Subcutaneous adipose tissue (tissue), 4 donors: ENCODE data around the gene KRTAP10-5. TPM values are rescaled to one million over a fixed set of nuclear protein-coding genes. Genes with fewer than 3 reads are reported as not detected.

Source experiments
- total RNA-seq, 4 donors: library from RNA; depleted of rRNA; stranded (reverse); fragments of >200 nt; gene quantifications; one replicate each; pipeline ENCODE4 v1.1.0, GENCODE V29; 2016
- TF ChIP-seq, protein P1 (sequence below): fragments of 450-650 bp; IDR thresholded peaks from one replicate; pipeline ENCODE4 v1.5.1; 2016; ENCODE audit warnings: low read depth, mild to moderate bottlenecking, control low read depth, antibody characterized with exemption, moderate library complexity

The KRTAP10-5 gene
- total RNA-seq, 4 donors from 2014 or later: not detected

DNA sequence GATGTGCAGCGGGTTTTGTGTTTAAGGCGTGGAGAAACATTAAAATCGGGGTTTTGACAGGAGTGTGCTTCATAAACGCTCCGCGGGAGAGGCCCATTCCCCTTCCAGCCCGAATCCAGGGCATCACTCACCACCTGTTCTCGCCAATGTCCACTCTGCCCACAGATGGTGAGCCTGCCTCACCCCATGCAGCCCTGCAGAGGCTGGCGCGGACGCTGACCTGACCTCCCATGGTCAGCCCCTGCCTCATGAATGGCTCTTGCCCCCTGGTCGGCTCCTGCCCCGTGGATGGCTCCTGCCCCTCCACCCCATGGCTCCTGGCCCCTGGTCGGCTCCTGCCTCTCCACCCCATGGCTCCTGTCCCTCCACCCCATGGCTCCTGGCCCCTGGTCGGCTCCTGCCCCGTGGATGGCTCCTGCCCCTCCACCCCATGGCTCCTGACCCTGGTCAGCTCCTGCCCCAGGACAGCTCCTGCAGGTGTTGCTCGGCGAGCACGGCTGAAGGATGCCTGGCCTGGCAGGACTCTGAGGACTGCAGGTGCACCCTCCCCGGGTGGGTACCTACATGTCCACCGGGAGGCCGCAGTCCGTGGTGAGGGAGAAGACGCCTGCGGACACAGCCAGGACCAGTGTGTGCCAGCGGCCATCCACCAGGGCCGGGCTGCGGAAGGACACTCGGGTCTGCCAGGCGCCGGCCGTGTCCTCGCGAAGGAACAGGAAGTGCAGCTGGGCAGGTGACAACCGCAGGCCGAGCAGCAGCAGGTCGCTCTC is 47.1 kb downstream of the KRTAP10-5 start:
- TF ChIP-seq, protein P1, sequence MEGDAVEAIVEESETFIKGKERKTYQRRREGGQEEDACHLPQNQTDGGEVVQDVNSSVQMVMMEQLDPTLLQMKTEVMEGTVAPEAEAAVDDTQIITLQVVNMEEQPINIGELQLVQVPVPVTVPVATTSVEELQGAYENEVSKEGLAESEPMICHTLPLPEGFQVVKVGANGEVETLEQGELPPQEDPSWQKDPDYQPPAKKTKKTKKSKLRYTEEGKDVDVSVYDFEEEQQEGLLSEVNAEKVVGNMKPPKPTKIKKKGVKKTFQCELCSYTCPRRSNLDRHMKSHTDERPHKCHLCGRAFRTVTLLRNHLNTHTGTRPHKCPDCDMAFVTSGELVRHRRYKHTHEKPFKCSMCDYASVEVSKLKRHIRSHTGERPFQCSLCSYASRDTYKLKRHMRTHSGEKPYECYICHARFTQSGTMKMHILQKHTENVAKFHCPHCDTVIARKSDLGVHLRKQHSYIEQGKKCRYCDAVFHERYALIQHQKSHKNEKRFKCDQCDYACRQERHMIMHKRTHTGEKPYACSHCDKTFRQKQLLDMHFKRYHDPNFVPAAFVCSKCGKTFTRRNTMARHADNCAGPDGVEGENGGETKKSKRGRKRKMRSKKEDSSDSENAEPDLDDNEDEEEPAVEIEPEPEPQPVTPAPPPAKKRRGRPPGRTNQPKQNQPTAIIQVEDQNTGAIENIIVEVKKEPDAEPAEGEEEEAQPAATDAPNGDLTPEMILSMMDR: no peak

DNA sequence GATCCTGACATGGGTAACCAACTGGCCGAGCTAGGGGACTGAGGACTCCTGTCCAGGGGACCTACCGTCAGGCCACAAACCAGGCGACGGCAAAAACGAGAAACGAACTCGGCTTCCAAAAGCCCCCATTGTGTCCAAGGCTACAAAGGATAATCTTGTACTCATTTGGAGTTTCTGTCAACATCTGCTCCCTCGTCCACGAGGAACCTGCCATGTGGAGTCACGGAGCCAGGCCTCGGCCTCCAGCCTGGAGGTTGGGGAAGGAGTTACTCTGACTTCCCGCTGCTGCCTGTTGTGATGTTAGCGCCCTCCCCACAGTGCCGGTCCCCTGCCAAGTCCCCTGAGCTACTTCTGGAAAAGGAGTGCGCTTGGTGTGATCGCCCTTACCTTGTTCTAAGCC is 47.7 kb downstream of the KRTAP10-5 start:
- TF ChIP-seq, protein P1: no peak

DNA sequence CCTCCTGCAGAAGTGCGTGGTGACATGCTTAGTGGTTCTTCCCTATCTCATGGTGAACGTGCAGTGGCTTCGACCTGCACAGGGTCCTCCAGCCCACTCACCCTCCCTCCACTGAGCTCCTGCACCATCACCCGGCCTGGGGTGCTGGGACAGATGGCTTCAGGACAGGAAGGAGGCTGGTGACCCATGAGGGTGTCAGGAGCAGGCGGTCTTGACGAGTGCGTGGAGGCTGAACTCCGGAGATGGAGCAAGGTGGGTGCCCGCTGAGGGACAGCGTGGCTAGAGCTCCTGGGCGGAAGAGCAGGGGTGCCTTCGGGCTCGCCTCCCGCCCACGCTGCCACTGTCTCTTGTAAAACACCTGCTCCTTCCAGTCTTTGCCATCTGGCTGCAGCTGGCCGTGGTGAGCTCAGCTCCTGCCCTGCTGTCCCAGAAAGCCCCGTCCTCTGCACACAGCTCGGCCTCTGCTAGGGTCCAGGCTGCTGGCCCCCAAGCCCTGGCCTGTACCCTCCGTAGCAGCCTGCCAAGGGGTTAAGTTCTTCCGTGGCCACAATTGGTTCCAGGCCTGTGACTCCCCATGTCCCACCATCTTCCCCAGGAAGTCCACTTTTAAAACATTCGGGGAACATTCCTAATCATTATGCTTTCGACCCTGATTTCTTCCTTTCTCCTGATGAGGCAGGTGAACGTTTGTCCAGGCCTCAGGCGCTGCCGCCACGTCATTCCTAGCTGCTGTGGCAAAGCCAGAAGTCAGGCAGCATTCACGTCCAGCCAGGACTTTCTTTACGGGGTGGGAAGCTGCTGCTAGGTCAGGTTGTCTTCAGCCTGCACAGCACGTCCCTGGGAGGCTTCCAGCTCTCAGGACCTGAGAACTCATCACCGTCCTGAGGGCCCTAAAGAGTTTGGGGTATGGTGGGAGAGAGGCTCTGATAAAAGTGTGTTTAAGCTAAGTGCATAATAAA is 48.5 kb downstream of the KRTAP10-5 start:
- TF ChIP-seq, protein P1: no peak

DNA sequence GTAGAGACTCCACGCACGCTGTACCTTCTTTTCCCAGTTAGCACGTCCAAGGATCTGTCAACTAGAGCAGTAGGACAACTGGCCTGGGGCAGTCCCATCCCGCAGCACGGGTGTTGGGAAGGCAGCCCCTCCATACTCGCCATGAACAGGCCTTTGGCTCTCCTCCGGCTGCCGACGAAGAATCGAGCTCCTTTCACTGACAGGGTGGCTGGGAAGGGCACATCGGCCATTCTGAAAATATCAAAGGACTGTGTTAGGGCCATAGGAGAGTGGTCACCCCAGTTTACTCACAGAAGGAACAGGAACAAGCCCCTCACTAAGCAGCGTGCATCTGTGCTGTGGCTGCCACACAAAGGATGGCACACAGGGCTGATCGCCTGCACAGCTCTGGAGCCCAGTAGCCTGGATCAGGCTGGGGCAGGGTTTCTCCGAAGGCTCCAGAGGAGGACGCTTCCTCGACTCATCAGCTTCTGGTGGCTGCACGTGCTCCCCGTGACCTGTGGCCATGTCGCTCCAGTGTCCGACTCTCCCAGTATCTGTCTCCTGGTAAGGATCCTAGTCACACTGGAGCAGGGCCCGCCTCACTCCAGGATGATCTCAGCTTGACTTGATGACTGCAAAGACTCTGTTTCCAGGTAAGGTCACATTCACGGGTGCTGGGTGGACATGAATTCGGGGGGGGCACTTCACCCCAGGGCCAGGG is 49.4 kb downstream of the KRTAP10-5 start:
- TF ChIP-seq, protein P1: no peak

DNA sequence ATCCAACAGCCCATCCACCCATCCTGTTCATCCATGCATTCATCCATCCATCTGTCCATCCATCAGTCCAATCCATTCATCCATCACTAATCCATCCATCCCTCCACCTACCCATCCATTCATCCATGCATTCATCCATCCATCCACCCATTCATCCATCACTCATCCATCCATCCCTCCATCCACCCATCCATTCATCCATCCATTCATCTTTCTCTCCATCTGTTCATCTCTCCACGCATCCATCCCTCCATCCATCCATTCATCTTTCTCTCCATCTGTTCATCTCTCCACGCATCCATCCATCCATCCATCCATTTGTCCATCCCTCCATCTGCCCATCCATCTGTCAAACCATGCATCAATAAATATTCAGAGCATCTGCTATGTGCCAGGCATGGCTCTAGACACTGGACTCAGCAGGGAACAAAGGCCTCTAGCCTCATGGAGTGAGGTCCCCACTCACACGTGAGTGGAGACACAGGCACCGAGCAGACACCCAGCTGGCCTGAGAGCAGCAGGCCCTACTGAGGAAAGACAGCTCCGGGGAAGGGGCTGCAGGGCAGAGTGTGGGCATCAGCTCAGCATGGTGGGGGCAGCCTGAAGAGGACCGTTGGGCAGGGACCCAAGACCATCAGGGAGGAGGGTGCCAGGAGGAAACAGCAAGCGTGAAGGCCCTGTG is 50.0 kb downstream of the KRTAP10-5 start:
- TF ChIP-seq, protein P1: no peak

DNA sequence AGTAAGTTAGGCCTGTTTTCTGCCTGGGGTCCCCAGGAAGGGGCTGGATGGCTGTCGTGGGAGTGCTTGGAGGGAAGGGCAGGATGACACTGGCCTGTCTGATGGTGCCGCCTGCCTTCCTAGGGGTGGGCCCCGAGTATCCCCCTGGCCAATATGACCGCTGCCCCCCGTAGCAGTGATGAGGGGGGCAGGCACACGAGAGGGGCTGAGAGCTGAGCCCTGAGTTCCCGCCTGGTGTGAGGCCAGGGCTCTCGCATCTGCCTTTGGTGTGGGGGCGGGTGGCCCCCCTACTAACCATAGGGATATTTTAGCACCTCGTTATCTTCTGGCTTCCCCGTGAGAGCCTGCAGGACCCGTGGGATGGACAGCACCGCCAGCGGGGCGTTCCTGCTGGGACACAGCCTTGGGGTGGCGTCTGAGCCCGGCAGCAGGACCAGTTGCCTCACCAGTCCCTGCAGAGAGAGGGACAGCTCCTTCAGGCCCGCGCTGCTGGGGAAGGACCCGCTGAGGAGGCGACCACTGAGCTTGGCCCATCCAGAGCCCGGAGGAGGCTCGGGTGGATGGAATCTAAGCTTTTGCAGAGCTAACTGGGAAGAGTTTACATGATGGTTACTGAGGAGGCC is 50.8 kb downstream of the KRTAP10-5 start:
- TF ChIP-seq, protein P1: no peak

Other genes starting within 250 kb of the KRTAP10-5 start
- 10 to 100 TPM in 3 of 4 donors, 1 to 10 TPM in 1; 9.1 to 56.7 (median 23.1) TPM for gene CFAP410, start 241.2 kb downstream of the KRTAP10-5 start, total RNA-seq
- 1 to 10 TPM; 2.9 to 7.0 (median 6.1) TPM for gene TRPM2, start 227.0 kb downstream of the KRTAP10-5 start, total RNA-seq
- 1 to 10 TPM in 3 of 4 donors, under 1 TPM in 1; 0.98 to 4.2 (median 3.0) TPM for gene LRRC3, start 125.1 kb downstream of the KRTAP10-5 start, total RNA-seq
- gene KRTAP10-1, start 40.4 kb downstream of the KRTAP10-5 start, total RNA-seq: not detected
- not detected for gene KRTAP10-2, start 29.1 kb downstream of the KRTAP10-5 start, total RNA-seq
- not detected for gene KRTAP10-3, start 21.8 kb downstream of the KRTAP10-5 start, total RNA-seq
- gene KRTAP10-4, start 6.9 kb downstream of the KRTAP10-5 start, total RNA-seq: not detected
- gene KRTAP10-6, start 11.9 kb upstream of the KRTAP10-5 start, total RNA-seq: not detected
- not detected for gene KRTAP10-7, start 20.0 kb upstream of the KRTAP10-5 start, total RNA-seq
- gene KRTAP10-8, start 31.5 kb upstream of the KRTAP10-5 start, total RNA-seq: not detected
- not detected for gene KRTAP10-9, start 46.5 kb upstream of the KRTAP10-5 start, total RNA-seq
- gene KRTAP10-10, start 56.8 kb upstream of the KRTAP10-5 start, total RNA-seq: not detected
- gene KRTAP10-11, start 65.8 kb upstream of the KRTAP10-5 start, total RNA-seq: not detected
- not detected for gene KRTAP12-4, start 74.1 kb upstream of the KRTAP10-5 start, total RNA-seq
- not detected for gene KRTAP12-3, start 77.3 kb upstream of the KRTAP10-5 start, total RNA-seq
- gene KRTAP12-2, start 86.3 kb upstream of the KRTAP10-5 start, total RNA-seq: not detected
- not detected for gene KRTAP12-1, start 101.6 kb upstream of the KRTAP10-5 start, total RNA-seq
- gene KRTAP10-12, start 116.6 kb upstream of the KRTAP10-5 start, total RNA-seq: not detected
- not detected for gene TSPEAR, start 131.0 kb upstream of the KRTAP10-5 start, total RNA-seq
- gene UBE2G2, start 221.2 kb upstream of the KRTAP10-5 start, total RNA-seq: 100 to 1,000 TPM in 2 of 4 donors, 10 to 100 TPM in 2; 64.4 to 144 (median 100) TPM
- gene SUMO3, start 237.5 kb upstream of the KRTAP10-5 start, total RNA-seq: 10 to 100 TPM; 41.3 to 77.0 (median 59.4) TPM